ENCODE data around the gene MAPK7.

The MAPK7 gene

DNA sequence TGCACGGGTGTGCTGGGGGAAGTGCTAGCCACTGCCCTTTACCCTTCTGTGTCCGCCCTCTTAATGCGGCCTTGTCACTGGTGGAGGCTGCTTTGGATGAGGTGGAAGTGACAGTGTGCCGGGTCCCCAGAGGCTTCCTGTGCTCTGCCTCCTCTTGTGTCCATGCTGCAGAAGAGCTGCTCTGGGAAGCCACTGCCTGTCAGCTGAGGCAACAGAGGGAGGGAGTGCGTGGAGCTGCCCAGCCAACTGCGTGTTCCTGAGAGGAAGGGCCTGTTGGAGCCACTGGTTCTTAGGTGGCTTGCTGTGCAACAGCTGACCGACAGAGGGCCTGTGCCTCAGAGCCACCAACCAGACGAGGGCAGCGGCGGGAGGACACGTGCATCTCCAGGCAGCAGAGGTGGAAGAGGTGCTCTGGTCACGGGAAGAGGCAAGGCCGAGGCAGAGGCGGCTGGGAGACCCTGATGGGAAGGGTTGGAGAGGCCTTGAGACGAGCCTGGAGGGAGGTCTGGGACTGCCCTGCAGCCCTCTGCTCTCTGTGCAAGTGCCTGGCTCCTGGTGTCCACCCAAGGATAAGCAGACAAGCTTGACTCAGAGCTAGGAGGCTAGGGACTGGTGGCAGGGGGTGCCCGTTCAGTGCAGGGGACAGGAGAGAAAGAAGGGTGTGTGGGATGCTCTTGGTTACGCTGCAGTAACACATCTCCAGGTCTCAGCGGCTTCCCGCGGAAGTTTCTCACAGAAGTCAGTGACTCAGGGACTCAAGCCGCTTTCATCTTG is 41.2 kb upstream of the MAPK7 start:
- no peak overlapping the region for H3K4me3 ChIP-seq (ENCODE audit: low read depth, low read length)
- no peak for DNase-seq (ENCODE audit: low read depth, low spot score)
- TF ChIP-seq, protein P1, sequence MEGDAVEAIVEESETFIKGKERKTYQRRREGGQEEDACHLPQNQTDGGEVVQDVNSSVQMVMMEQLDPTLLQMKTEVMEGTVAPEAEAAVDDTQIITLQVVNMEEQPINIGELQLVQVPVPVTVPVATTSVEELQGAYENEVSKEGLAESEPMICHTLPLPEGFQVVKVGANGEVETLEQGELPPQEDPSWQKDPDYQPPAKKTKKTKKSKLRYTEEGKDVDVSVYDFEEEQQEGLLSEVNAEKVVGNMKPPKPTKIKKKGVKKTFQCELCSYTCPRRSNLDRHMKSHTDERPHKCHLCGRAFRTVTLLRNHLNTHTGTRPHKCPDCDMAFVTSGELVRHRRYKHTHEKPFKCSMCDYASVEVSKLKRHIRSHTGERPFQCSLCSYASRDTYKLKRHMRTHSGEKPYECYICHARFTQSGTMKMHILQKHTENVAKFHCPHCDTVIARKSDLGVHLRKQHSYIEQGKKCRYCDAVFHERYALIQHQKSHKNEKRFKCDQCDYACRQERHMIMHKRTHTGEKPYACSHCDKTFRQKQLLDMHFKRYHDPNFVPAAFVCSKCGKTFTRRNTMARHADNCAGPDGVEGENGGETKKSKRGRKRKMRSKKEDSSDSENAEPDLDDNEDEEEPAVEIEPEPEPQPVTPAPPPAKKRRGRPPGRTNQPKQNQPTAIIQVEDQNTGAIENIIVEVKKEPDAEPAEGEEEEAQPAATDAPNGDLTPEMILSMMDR (IDR thresholded peaks at IDR 0.05; ENCODE audit: low read depth, low read length): peak; percentile 21
- in situ Hi-C loops (cut with HindIII; ENCODE audit: low sequenced_read_pairs): no loop called here

DNA sequence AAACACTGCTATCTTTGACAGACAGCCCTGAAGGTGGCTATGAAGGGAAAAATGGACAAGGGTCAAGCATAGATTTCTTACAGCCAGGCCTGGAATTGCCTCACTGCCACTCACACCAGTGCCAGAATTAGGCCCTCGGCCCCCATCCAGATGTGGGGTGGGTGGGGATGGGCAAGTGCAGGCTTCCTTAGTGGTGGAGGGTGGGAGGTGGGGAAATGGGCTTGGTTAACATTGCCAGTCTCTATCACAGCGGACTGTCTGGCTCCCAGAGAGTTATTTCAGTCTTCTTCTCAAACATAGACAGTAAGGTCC is 40.6 kb upstream of the MAPK7 start:
- TF ChIP-seq, protein P1 (IDR thresholded peaks at IDR 0.05; ENCODE audit: low read depth, low read length): no peak
- H3K4me3 ChIP-seq (ENCODE audit: low read depth, low read length): no peak overlapping the region
- DNase-seq (ENCODE audit: low read depth, low spot score): no peak
- in situ Hi-C loops (cut with HindIII; ENCODE audit: low sequenced_read_pairs): no loop called here

DNA sequence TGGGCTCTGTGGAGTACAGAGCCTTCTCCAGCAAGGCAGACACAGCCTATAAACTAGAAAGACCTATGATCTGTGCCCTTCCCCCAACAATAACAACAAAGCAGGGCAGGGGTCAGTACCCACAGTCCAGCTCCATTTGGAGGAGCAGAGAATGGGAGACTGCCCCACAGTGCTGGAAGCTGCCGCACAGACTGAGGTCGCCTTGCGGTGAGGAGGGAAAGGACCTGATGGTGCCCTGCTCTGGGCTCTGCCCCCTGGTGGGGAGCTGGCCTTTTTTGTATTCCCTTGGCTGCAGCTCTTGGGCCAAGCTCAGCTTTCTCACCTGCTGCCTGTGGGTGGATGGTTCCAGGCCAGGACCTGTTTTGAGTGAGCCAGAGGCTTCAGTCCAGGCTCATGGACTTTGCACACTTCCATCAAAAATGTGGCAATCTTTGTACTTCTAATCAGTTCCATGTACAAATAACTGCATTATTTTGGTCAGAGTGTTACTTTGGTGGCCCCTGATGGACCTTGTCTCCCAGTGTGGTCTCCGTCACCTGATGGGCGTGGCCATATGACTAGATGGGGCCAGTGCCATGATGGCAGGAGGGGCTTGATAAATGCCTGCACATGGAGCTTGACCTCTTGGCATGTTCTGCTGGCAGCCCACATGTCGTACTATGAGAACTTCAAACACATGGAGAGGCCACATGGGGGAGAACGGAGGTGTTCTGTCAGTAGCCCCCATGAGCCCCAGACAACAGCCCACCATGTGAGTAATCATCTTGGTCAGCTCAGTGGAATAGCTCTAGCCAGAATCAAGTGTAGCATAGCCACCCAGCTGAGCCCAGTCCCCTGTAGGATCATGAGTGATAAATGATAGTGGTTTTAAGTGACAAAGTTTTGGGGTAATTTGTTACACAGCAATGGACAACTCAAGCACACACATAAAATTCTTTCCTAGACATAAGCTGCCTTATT is 40.0 kb upstream of the MAPK7 start:
- DNase-seq (ENCODE audit: low read depth, low spot score): no peak
- TF ChIP-seq, protein P1 (IDR thresholded peaks at IDR 0.05; ENCODE audit: low read depth, low read length): peak; percentile 50
- no peak overlapping the region for H3K4me3 ChIP-seq (ENCODE audit: low read depth, low read length)
- in situ Hi-C loops (cut with HindIII; ENCODE audit: low sequenced_read_pairs): no loop called here

DNA sequence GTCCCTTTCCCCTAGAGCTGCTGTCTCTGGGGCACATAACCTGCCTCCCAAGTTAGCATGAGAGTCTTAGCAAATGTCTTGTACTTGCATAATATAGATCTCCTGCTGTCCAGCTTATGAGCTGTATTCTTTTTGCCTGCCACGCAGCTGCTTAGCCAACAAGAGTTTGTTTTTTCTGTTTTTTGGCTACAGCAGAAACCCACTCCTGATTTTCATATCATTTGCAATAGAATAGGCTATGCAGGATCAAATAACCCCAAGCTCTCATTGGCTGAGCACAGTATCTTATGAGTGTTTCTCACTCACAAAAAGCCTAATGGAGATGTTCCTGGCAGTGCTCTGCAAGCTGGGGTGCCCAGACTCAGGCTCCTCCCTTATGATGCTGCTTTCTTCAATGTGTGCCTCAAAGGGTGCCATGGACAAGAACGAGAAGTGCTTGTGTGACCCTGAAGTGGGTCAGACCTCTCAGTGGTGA is 38.9 kb upstream of the MAPK7 start:
- no peak for DNase-seq (ENCODE audit: low read depth, low spot score)
- in situ Hi-C loops (cut with HindIII; ENCODE audit: low sequenced_read_pairs): no loop called here
- TF ChIP-seq, protein P1 (IDR thresholded peaks at IDR 0.05; ENCODE audit: low read depth, low read length): no peak
- H3K4me3 ChIP-seq (ENCODE audit: low read depth, low read length): no peak overlapping the region

DNA sequence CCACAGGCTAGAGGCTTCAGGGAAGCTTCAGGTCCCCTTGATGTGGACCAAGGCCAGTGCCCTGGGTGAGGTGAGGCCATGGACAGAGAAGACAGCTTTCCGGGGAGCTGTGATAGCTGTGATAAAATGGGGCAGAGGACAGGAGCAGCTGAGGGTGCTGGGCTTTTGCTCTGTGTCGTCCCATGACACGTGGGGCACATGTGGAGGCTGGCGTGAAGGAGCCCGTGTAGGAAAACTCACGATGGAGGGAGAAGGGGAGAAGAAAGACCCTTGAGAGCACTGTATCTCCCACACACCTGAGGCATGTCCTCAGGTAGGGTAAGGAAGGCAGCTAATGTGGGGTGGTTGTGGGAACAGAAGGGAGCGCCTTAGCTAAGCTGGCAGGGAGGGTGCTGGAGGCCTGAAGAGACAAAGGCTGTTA is 37.1 kb upstream of the MAPK7 start:
- no peak for DNase-seq (ENCODE audit: low read depth, low spot score)
- in situ Hi-C loops (cut with HindIII; ENCODE audit: low sequenced_read_pairs): no loop called here
- TF ChIP-seq, protein P1 (IDR thresholded peaks at IDR 0.05; ENCODE audit: low read depth, low read length): no peak
- no peak overlapping the region for H3K4me3 ChIP-seq (ENCODE audit: low read depth, low read length)

DNA sequence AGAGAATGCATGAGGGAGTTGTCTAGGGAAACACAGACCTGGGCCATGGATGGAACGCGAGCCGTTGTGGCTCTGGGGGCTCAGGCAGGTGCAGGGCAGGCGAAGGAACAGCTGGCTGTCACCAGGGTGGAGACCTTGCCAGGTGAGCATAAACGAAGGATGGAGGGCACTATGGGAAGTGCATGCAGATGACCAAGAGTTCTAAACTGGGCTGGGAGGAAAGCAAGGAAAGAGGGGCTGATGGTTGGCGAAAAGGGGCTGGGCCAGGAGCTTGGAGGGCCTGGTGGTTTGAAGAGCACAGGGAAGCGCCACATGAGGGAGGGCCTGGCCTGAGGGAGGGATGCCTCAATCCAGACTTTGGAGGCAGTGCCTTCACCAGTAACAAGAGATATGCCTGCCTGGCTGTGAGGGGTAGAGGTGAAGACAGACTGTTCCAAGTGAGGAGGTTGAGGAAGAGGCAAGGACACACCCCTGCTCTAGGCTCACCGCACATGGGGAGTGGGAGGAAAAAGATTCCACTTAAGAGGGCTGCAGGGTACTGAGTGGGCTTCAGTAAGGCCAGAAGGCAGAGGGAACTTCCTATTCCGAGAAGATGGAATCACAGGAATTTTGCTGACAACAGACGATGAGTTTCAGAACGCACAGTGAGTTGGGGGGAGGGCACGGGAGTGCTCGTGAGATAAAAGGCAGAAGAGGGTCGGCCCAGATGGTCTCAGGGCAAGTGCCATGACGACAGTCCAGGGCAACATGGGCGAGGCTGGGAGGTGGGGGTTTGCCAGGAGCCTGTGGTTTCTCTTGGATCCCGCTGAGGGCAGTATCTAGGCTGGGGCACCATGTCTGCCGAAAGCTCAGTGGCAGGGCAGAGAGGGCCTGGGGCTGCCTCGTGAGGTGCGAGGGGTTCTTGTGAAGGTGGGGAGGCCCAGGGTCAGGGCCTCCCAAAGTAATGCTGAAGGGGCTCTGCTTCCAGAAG is 36.4 kb upstream of the MAPK7 start:
- TF ChIP-seq, protein P1 (IDR thresholded peaks at IDR 0.05; ENCODE audit: low read depth, low read length): no peak
- no peak overlapping the region for H3K4me3 ChIP-seq (ENCODE audit: low read depth, low read length)
- in situ Hi-C loops (cut with HindIII; ENCODE audit: low sequenced_read_pairs): no loop called here
- DNase-seq (ENCODE audit: low read depth, low spot score): no peak
